AG04450 (cell line): ENCODE results near the gene HTT-AS. TPM values are rescaled to one million over a fixed set of nuclear protein-coding genes. Genes with fewer than 3 reads are reported as not detected.

Experiments used
- CTCF ChIA-PET: fragments of 300-600, 350-600 bp; formaldehyde crosslinking; extraction: SDS; loops from one replicate; lab custom pipeline; 2022; ENCODE audit warnings: antibody characterized with exemption, inconsistent platforms; lab: Charles Lee
- POLR2A ChIA-PET: fragments of 350-600 bp; formaldehyde crosslinking; extraction: SDS; loops from one replicate; lab custom pipeline; 2021; ENCODE audit warnings: antibody characterized with exemption, inconsistent platforms; lab: Yijun Ruan, JAX
- DNase-seq: peaks from one replicate; pipeline ENCODE4 v3.0.0-alpha.2; 2011; ENCODE audit warnings: low read depth, low spot score
- H3K27ac ChIP-seq: one replicate; pipeline ENCODE4 v1.5.1; 2012; ENCODE audit warnings: low read depth, low read length, control low read depth
- H3K27me3 ChIP-seq: one replicate; pipeline ENCODE4 v1.6.0; 2012; ENCODE audit warnings: low read length; ENCODE audit not compliant: control insufficient read depth, insufficient read depth
- H3K4me3 ChIP-seq: 2 replicates; pipeline ENCODE4 v1.5.1; 2011; ENCODE audit warnings: mild to moderate bottlenecking, low read depth, low read length, control low read depth
- H3K9me3 ChIP-seq: 2 replicates; pipeline ENCODE4 v1.5.1; 2012; ENCODE audit warnings: low read length; ENCODE audit not compliant: control insufficient read depth, insufficient read depth
- polyA plus RNA-seq: library from polyadenylated mRNA; depleted of rRNA; stranded (reverse); fragments of >200 nt; gene quantifications from 2 replicates; pipeline ENCODE4 v1.2.3, GENCODE V29; 2011
- TF ChIP-seq, protein P1 (sequence below): IDR thresholded peaks from 2 replicates; pipeline ENCODE4 v1.5.1; 2011; ENCODE audit warnings: low read depth, low read length, control low read depth, inconsistent platforms

HTT-AS gene
- polyA plus RNA-seq, 1 experiment, result not detected

DNA sequence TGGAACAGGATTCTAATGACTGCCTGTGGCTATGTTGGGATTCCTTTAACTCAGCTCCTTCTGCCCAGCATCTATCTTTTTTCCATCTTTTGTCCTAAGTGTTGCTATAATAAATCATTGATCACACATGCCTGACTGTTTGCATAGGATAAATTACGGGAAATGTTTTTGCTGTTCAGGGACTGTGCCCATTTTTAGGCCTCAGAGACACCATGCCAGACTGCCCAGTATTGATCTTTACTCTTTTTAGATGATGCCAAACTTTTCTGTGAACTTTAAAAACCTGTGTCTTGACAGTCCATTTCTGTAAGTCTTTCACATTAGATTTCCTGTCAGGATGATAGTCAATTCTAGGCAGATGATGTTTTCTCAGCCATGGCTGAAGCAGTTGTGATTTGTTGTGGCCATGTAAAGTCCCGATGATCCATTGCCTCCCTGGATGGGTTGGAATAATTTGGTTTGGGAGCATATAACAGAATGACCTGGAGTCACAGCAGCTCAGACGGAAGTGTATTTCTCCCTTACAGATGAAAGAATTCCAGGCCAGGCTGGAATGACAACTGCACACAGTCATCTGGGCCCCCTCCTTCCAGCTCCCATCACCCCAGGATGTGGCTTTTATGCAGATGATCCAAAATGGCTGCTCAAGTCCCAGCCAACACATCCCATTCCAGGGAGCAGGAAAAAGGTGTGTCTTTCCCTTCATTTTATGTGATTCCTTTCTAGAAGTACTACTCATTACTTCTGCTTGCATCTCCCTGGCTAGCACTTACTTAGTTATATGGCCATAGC, 3.4 kb downstream of the HTT-AS start:
- ChIA-PET CTCF (no interaction called here), POLR2A (no interaction called here)
- no peak overlapping the region for H3K27ac ChIP-seq

DNA sequence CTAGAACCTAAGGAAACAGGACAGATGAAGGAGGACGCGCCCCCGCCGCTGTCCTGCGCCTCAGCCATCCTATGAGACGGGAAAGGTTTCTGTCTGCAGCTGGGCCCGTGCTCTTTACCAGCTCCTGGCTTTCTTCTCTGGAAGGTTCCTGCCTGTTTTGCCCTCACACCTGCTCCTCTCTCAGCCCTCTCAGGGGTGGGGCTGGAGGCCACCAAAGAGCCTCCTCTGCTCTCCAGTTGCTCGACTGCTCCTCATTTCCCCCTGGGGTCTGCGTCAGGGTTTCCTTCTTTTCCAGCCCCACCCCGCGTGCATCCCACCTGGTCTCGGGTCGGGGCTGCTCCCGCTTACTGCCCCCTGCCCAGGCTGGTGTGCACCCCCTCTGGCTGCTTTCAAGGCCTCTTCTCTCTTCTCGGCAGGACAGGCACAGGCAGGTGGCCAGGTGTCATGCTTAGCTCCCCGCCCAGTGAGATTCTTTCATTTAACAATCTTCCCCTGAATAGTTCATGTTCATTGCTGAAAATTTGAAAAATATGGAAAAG, 4.6 kb downstream of the HTT-AS start:
- Histone ChIP-seq H3K27me3 (peaks cover 6% of the 10 kb centered on the region), H3K27ac (no peak overlapping the region), H3K9me3 (no peaks in the 10 kb centered on the region; the same call in 1 of the 2 replicates), H3K4me3 (no peak overlapping the region)
- POLR2A ChIA-PET, result no interaction called here
- no peak for DNase-seq
- CTCF ChIA-PET, result no interaction called here
- TF ChIP-seq, protein P1, sequence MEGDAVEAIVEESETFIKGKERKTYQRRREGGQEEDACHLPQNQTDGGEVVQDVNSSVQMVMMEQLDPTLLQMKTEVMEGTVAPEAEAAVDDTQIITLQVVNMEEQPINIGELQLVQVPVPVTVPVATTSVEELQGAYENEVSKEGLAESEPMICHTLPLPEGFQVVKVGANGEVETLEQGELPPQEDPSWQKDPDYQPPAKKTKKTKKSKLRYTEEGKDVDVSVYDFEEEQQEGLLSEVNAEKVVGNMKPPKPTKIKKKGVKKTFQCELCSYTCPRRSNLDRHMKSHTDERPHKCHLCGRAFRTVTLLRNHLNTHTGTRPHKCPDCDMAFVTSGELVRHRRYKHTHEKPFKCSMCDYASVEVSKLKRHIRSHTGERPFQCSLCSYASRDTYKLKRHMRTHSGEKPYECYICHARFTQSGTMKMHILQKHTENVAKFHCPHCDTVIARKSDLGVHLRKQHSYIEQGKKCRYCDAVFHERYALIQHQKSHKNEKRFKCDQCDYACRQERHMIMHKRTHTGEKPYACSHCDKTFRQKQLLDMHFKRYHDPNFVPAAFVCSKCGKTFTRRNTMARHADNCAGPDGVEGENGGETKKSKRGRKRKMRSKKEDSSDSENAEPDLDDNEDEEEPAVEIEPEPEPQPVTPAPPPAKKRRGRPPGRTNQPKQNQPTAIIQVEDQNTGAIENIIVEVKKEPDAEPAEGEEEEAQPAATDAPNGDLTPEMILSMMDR, result no peak

More for the DNA sequence above, 3.4 kb downstream of the HTT-AS start:
- peaks cover 6% of the 10 kb centered on the region for H3K27me3 ChIP-seq
- DNase-seq, result no peak
- no peaks in the 10 kb centered on the region; the same call in 1 of the 2 replicates for H3K9me3 ChIP-seq
- TF ChIP-seq, protein P1, result no peak
- H3K4me3 ChIP-seq, result no peak overlapping the region

DNA sequence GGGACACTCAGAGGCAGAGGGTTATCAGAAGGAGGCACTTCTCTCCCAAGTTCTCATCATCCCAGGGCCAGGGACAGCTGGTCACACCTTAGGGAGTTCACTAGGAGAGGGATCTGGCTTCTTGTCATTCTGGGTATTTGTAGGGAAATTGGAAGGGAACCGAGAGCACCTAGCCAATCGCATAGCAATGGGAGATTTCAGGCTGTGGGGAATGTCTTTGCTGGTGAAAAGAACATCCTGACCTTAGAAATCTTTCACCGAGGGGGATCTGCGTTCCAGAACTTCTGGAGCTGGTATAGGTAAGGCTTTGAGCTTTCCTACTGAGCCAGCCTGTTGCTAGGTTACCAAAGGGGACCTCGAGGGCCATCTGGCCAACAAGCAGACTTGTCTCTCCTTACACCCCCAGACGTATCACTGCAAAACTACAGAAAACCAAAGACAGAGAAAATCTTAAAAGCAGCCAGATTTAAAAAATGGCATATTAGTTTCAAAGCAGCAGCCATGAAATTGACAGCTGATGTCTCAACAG, 6.8 kb downstream of the HTT-AS start:
- TF ChIP-seq, protein P1, result no peak
- ChIA-PET POLR2A (no interaction called here), CTCF (interaction anchor here (1.0 kb wide), 1 partner anchor 29 kb away, joined by 3 read pairs; no protein-coding TSS in a partner anchor)
- Histone ChIP-seq H3K4me3 (no peak overlapping the region), H3K9me3 (no peaks in the 10 kb centered on the region), H3K27me3 (peaks cover 14% of the 10 kb centered on the region), H3K27ac (no peak overlapping the region)
- no peak for DNase-seq

DNA sequence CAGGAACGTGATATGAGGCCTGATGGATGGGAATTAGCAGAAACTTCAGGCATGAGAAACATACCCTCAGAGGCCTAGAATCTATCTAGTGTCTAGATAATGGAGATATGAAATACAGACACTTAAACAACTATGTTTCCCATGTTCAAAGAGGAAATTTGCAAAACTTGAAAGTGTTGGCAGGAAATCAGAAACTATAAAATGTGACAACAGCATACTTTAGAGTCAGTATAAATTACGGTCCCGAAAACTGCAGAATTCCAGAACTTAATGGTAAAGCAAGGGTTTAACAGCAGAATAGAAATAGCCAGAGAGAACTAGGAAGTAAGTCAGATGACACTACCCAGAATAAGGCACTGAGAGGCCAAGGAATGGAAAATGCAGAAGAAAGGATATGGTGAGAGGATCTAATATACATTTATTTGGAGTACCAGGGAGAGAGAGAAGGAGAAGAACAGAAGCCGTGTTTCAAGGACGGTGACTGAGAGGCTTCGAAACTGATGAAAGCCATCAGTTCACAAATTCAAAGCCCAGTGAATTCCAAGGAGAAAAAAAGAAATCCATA, 7.4 kb downstream of the HTT-AS start:
- CTCF ChIA-PET, result interaction anchor here (1.0 kb wide), 2 partner anchors 22 to 28 kb away, joined by 3 read pairs; no protein-coding TSS in a partner anchor

More for the DNA sequence above, 7.4 kb downstream of the HTT-AS start:
- peaks cover 14% of the 10 kb centered on the region for H3K27me3 ChIP-seq
- DNase-seq, result no peak
- TF ChIP-seq, protein P1, result no peak
- H3K9me3 ChIP-seq, result no peaks in the 10 kb centered on the region
- no peak overlapping the region for H3K27ac ChIP-seq
- no peak overlapping the region for H3K4me3 ChIP-seq
- POLR2A ChIA-PET, result no interaction called here
